ENCODE results near the gene HOXA4.

DNA sequence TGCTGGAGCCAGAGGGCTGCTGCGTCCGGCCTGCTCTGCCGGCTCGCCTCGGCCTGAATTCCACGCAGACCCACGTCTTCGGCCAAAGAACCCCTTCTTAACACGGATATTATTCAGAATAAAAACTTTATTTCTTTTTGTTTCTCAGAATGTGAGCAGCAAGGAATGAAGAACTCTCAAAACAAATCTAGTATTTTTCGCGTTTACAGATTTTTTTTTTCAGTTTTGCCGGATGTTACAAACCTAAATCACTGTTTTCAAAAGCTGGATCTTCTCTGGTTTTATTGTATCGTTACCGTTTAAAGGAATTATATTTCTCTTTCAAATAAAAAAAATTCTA, 23.7 kb downstream of the HOXA4 start:
- no peak for TF ChIP-seq CTCF (conservative IDR thresholded peaks at IDR 0.05; ENCODE audit: low read depth, low read length)
- TF ChIP-seq RFX5 (IDR thresholded peaks at IDR 0.05; ENCODE audit: low read depth, low read length), result no peak
- TF ChIP-seq POLR2A (IDR thresholded peaks at IDR 0.05; ENCODE audit: low read depth, low read length), result no peak
- TF ChIP-seq CEBPB (IDR thresholded peaks at IDR 0.05; ENCODE audit: low read depth, low read length), result no peak
- TF ChIP-seq SMC3 (IDR thresholded peaks at IDR 0.05; ENCODE audit: low read depth, low read length), result no peak
- no peak for TF ChIP-seq RAD21 (IDR thresholded peaks at IDR 0.05; ENCODE audit: low read length)
- TF ChIP-seq ELK1 (IDR thresholded peaks at IDR 0.05; ENCODE audit: borderline replicate concordance, low read depth, low read length), result no peak
- TF ChIP-seq MAFK (IDR thresholded peaks at IDR 0.05; ENCODE audit: low read depth, low read length), result no peak
- TF ChIP-seq RCOR1 (IDR thresholded peaks at IDR 0.05; ENCODE audit: insufficient replicate concordance, low read length), result no peak
- TF ChIP-seq BHLHE40 (IDR thresholded peaks at IDR 0.05; ENCODE audit: low read depth, low read length), result no peak
- TF ChIP-seq NFE2L2 (IDR thresholded peaks at IDR 0.05; ENCODE audit: low read depth, low read length), result no peak
- TF ChIP-seq MXI1 (IDR thresholded peaks at IDR 0.05; ENCODE audit: borderline replicate concordance, low read depth, low read length), result no peak

Data from IMR-90 (cell line).